ENCODE measurements around the gene OR2F1. TPM values are rescaled to one million over a fixed set of nuclear protein-coding genes. Genes with fewer than 3 reads are reported as not detected.

The OR2F1 gene
- total RNA-seq, 1 donor from 2014 or later, result not detected

GRCh38 chr7:143980746-143981510 is 26.3 kb downstream of the OR2F1 start:
- Mint-ChIP-seq H3K36me3 (no peaks in the 10 kb centered on the region), H3K9me3 (no peaks in the 10 kb centered on the region), H3K4me3 (no peak overlapping the region), H3K4me1 (ENCODE audit: unreplicated experiment) (no peaks in the 10 kb centered on the region), H3K27me3 (no peaks in the 10 kb centered on the region), H3K27ac (no peak overlapping the region)
- DNase-seq (ENCODE audit: extremely low spot score, unreplicated experiment), result no peak
- TF ChIP-seq, protein P1, sequence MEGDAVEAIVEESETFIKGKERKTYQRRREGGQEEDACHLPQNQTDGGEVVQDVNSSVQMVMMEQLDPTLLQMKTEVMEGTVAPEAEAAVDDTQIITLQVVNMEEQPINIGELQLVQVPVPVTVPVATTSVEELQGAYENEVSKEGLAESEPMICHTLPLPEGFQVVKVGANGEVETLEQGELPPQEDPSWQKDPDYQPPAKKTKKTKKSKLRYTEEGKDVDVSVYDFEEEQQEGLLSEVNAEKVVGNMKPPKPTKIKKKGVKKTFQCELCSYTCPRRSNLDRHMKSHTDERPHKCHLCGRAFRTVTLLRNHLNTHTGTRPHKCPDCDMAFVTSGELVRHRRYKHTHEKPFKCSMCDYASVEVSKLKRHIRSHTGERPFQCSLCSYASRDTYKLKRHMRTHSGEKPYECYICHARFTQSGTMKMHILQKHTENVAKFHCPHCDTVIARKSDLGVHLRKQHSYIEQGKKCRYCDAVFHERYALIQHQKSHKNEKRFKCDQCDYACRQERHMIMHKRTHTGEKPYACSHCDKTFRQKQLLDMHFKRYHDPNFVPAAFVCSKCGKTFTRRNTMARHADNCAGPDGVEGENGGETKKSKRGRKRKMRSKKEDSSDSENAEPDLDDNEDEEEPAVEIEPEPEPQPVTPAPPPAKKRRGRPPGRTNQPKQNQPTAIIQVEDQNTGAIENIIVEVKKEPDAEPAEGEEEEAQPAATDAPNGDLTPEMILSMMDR (conservative IDR thresholded peaks at IDR 0.05), result no peak

GRCh38 chr7:143983960-143984359 is 29.3 kb downstream of the OR2F1 start:
- no peaks in the 10 kb centered on the region for H3K9me3 Mint-ChIP-seq
- TF ChIP-seq, protein P1 (conservative IDR thresholded peaks at IDR 0.05), result no peak
- no peaks in the 10 kb centered on the region for H3K4me1 Mint-ChIP-seq (ENCODE audit: unreplicated experiment)
- H3K27ac Mint-ChIP-seq, result no peak overlapping the region
- no peaks in the 10 kb centered on the region for H3K36me3 Mint-ChIP-seq
- no peaks in the 10 kb centered on the region for H3K27me3 Mint-ChIP-seq
- no peak for DNase-seq (ENCODE audit: extremely low spot score, unreplicated experiment)
- H3K4me3 Mint-ChIP-seq, result no peak overlapping the region

DNA sequence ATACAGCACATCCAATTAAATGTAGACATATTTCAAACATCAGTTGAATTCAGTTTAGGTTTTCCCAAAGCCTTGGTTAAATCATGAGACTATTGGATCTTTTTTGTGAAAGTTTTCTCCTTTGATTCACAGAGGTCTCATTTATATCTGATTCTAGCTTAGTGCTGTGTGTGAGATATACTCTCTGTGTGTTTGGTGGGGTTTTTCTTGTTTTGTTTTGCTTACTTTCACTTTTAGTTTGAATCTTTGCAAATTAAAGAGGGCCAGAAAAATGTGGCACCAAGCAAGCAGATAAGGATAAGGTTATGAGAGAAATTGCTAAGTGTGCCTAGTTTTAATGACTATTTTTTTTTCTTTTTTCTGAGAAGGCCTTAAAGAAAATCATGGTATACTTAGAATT is 32.9 kb downstream of the OR2F1 start:
- no peak for DNase-seq (ENCODE audit: extremely low spot score, unreplicated experiment)
- no peak overlapping the region for H3K4me3 Mint-ChIP-seq
- no peak overlapping the region for H3K27ac Mint-ChIP-seq
- no peaks in the 10 kb centered on the region for H3K4me1 Mint-ChIP-seq (ENCODE audit: unreplicated experiment)
- no peaks in the 10 kb centered on the region for H3K9me3 Mint-ChIP-seq
- no peaks in the 10 kb centered on the region for H3K27me3 Mint-ChIP-seq
- no peaks in the 10 kb centered on the region for H3K36me3 Mint-ChIP-seq
- TF ChIP-seq, protein P1 (conservative IDR thresholded peaks at IDR 0.05), result no peak

- Mint-ChIP-seq H3K9me3 (no peaks in the 10 kb centered on the region), H3K27me3 (no peaks in the 10 kb centered on the region), H3K4me3 (no peak overlapping the region), H3K36me3 (no peaks in the 10 kb centered on the region), H3K4me1 (ENCODE audit: unreplicated experiment) (no peaks in the 10 kb centered on the region), H3K27ac (no peak overlapping the region)
- DNase-seq (ENCODE audit: extremely low spot score, unreplicated experiment), result no peak
- TF ChIP-seq, protein P1 (conservative IDR thresholded peaks at IDR 0.05), result no peak
Measured at GRCh38 chr7:143988976-143989745, 34.5 kb downstream of the OR2F1 start.

DNA sequence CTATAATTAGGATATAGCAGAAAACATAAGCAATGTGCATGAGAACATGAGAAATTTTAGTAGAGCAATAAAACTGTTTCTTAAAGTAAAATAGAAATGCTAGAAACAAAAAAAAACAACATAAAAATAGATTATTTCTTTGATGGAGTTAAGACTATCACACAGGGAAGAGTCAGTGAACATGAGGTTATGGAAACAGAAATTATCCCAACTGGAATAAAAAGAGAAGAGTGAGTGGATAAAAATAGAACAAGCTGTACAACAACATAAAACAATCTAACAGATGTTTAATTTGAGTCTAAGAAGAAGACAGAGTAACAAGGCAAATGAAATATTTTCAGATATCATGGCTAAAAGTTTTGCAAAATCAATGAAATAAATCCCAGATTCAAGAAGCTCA is 38.0 kb downstream of the OR2F1 start:
- Mint-ChIP-seq H3K27ac (no peak overlapping the region), H3K36me3 (no peaks in the 10 kb centered on the region), H3K27me3 (no peaks in the 10 kb centered on the region), H3K4me3 (no peak overlapping the region), H3K9me3 (no peaks in the 10 kb centered on the region), H3K4me1 (ENCODE audit: unreplicated experiment) (no peaks in the 10 kb centered on the region)
- TF ChIP-seq, protein P1 (conservative IDR thresholded peaks at IDR 0.05), result no peak
- DNase-seq (ENCODE audit: extremely low spot score, unreplicated experiment), result no peak
